Coronary artery (tissue), 2 donors: Measurements from ENCODE around the gene SLC38A10.
A peak's percentile ranks its signal among the peaks of the same experiment; 100 is the strongest.

Experiments used
- DNase-seq: peaks from one replicate; pipeline ENCODE4 v3.0.0-alpha.2; 2017; ENCODE audit warnings: low spot score
- H3K27ac ChIP-seq, 2 donors: fragments of 200-600 bp; sonication (generic); one replicate each; pipeline ENCODE4 v1.5.1; 2016 to 2019
- H3K4me3 ChIP-seq: fragments of 200-600 bp; sonication (generic); 2 replicates; pipeline ENCODE4 v1.5.1; 2016; ENCODE audit warnings: mild to moderate bottlenecking, moderate library complexity
- TF ChIP-seq, protein P1 (sequence below): fragments of 200-600 bp; sonication (generic); IDR thresholded peaks from one replicate; pipeline ENCODE4 v1.5.1; 2019; ENCODE audit warnings: antibody characterized with exemption

Gene SLC38A10

DNA sequence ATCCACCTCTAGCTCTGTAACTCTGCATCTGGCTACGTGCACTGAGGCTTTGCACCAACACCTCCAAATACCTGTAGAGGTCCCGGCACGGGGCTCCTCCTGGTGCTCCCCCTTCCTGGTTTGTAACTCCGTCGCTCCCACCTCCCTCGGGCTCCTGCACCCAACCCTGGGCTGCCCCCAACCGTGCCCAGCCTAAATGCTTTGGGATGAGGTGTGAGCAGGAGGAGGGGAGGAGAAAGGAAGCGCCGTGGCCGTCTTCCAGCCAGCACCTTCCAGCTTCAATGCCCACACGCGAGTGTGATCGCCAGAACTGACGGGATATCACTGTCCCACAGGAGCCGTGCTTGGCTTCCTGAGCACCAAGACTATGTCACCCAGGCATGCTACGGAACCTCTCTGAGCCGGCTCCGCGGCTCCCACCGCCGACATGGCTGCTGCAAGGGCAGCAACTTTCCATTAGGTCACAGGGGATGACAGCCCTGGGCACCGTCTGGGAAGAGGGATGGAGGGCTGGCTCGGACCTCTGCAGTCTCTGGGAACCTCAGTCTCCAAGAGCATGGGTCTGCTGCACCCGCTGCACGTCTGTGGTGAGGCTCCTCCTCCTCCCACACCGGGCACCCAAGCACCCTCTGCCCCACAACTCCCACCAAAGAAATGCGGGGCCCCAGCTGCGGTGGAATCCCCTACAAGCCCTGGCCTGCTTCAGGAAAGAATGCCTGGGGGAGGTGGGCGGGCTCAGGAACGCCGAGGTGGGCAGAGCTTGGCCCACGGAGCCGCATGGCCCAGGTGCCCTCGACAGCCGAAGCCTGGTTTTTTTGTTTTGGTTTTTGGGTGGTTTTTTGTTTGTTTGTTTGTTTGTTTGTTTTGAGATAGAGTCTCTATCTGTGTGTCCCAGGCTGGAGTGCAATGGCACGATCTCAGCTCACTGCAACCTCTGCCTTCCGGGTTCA is 6.4 kb upstream of the SLC38A10 start:
- no peak overlapping the region for H3K4me3 ChIP-seq
- TF ChIP-seq, protein P1, sequence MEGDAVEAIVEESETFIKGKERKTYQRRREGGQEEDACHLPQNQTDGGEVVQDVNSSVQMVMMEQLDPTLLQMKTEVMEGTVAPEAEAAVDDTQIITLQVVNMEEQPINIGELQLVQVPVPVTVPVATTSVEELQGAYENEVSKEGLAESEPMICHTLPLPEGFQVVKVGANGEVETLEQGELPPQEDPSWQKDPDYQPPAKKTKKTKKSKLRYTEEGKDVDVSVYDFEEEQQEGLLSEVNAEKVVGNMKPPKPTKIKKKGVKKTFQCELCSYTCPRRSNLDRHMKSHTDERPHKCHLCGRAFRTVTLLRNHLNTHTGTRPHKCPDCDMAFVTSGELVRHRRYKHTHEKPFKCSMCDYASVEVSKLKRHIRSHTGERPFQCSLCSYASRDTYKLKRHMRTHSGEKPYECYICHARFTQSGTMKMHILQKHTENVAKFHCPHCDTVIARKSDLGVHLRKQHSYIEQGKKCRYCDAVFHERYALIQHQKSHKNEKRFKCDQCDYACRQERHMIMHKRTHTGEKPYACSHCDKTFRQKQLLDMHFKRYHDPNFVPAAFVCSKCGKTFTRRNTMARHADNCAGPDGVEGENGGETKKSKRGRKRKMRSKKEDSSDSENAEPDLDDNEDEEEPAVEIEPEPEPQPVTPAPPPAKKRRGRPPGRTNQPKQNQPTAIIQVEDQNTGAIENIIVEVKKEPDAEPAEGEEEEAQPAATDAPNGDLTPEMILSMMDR, result no peak
- DNase-seq, result no peak

DNA sequence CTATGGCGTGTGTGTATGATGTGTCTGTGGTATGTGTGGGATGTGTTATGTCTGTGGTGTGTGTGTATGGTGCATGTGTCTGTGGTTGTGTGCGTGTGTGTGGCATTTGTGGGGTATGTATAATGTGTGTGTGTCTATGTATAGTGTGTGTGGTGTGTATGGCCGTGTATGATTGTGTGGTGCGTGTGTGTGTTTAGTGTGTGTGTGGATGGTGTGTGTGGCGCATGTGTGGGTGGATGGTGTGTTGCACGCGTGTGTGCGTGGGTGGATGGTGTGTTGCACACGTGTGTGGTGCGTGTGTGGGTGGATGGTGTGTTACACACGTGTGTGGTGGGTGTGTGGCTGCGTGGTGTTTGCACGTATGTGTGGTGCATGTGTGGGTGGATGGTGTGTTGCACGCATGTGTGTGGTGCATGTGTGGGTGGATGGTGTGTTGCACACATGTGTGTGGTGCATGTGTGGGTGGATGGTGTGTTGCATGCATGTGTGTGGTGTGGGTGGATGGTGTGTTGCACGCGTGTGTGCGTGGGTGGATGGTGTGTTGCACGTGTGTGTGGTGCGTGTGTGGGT is 5.6 kb upstream of the SLC38A10 start:
- no peak overlapping the region for H3K27ac ChIP-seq
- H3K4me3 ChIP-seq, result no peak overlapping the region
- TF ChIP-seq, protein P1, result no peak
- DNase-seq, result no peak

More for the DNA sequence above, 6.4 kb upstream of the SLC38A10 start:
- no peak overlapping the region for H3K27ac ChIP-seq

DNA sequence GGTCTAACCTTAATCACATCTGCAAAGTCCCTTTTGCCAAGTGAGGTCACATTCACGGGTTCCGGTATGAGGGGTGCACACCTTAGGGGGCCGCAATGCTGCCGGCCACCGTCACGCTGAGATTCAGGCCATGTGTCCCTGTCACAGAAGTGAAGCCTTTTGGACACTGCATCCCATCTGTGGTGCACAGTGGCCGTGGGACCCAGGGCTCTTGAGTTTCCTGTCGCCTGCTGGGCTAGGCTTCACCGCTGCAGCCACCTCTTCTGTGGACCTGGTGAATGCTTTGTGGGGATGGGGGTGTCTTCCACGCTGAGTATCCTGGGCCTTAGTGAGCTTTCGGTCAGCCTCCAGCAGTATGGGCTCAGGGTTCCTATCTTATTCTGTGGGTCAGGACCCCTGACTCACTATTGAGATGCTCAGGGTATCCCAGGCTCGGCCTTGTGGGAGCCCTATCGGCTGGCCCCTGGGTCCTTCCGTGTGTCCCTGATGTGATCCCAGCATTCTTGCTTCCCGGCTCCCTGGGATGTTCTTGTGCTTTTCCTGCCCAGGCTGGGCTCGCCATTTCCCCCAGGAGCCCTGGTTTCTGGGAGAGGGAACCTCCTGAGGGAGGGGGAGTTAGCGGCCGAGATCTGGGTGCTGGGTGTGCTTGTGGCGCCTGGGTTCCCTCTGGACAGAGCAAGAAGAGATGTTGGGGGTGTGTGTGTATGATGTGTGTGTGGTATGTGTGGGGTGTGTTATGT is 4.9 kb upstream of the SLC38A10 start:
- Histone ChIP-seq H3K4me3 (no peak overlapping the region), H3K27ac (no peak overlapping the region)
- TF ChIP-seq, protein P1, result no peak
- DNase-seq, result no peak

DNA sequence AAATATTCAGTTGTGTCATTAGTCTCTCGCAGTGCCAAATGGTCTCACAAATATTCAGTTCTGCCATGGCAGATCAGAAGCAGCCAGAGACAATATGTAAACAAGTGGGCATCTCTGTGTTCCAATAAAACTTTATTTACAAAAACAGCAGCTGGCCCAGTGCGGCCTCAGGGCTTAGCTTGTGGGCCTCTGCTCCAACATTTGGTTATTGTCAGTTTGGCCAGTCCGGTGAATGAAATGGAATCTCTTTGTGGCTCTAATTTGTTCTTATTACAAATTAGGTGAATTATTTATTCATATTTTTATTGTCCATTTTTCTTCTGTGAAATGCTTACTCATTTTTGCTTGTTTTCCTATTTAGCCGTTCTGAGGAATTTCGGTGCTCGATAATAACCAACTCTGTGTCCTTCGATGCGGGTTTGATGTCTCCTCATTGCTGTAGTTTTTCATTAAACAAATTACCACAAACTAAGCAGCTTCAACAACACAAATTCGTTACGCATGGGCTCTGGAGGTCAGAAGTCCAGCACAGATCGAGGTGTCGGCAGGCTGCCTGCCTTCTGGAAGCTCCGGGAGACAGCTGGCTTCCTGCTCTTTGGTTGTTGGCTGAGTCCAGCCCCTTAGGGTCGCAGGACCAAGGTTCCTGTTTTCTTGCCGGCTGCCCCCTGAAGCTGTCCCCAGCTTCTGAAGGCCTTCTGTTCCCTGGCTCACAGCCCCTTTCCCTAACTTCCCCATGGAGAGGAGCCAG is 4.1 kb upstream of the SLC38A10 start:
- no peak overlapping the region for H3K27ac ChIP-seq
- TF ChIP-seq, protein P1, result no peak
- DNase-seq, result no peak
- no peak overlapping the region for H3K4me3 ChIP-seq

DNA sequence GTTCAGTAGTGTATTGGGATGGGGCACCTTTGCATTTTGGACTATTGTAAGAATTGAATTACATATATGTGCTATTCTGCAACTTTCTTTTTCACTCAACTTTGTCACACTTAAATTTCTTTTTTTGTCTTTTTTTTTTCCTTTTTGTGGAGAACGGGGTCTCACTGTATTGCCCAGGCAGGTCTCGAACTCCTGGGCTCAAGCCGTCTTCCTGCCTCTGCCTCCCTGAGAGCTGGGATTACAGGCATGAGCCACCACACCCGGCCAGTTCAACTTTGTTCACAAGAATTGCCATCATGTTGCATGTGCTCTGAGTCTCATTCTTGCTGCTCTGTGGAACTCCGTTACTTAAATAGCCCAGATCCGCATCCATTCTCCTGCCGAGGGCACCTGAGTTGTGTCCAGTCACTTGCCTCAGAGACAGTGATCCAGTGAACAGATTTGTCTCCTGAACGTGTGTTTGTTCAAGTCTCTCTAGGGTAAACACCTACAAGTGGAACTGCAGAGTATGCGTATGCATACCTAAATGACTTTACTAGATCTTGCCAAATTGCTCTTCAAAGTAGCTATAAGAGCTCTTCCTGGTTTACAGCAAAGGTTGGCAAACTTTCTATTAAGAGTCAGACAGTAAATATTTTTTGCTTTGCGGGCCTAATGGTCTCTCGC is 3.4 kb upstream of the SLC38A10 start:
- Histone ChIP-seq H3K4me3 (no peak overlapping the region), H3K27ac (no peak overlapping the region)
- no peak for DNase-seq
- TF ChIP-seq, protein P1, result no peak

DNA sequence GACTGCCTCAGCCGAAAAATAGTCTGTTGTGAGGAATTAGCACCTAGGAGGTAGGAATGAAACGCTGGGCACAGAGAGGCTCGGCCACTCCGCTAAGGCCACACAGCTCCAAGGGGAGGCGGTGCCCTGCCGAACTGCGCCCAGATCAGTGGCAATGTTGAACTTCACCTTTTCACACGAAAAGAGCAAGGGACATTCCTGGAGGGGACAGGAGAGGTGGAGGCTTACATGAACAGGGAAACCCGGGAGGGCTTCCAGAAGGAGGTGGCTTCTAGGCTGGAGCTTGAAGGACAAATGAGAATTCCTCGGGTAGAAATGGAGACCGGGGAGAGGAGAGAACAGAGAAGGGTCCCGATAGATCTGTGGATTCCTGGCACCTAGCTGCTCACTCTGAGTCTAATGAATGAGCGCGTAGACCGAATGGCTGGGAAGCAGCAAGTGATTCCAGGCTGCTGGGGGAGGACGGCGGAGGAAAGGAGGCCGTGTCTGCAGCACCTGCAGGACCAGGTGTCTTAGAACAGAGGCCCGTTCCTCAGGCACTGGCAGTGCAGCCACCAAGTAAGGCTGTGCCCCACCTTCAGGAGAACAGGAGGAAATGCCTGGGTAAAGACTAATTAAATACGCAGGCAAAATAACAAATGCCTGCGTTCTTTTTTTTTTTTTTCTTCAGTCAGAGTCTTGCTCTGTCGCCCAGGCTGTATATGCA is 722 bp upstream of the SLC38A10 start:
- Histone ChIP-seq H3K4me3 (peak overlapping the region; percentile 90), H3K27ac (peak overlapping the region; percentile 90 to 93)
- TF ChIP-seq, protein P1, result no peak
- DNase-seq, result no peak
